Mesenchymal stem cell (in vitro differentiated cells and primary cell): ENCODE data around the gene SH3RF1.

Experiments used
- DNase-seq: peaks from one replicate; pipeline ENCODE4 v3.0.0-alpha.2; 2013
- H2AFZ ChIP-seq: one replicate; pipeline ENCODE4 v1.6.1; 2013; ENCODE audit warnings: low read depth, mild to moderate bottlenecking, control low read depth, inconsistent platforms, low read length, moderate library complexity
- H2AK5ac ChIP-seq: 2 replicates; pipeline ENCODE4 v1.6.1; 2013; ENCODE audit warnings: low read length, moderate library complexity, mild to moderate bottlenecking, inconsistent platforms; ENCODE audit not compliant: severe bottlenecking
- H2BK120ac ChIP-seq: one replicate; pipeline ENCODE4 v1.6.1; 2013; ENCODE audit warnings: low read depth, mild to moderate bottlenecking, inconsistent platforms, low read length, moderate library complexity
- H2BK12ac ChIP-seq, 2 experiments: one replicate each; pipeline ENCODE4 v1.6.1; 2013; ENCODE audit warnings: inconsistent platforms in 2 of 2, low read length in 2 of 2, mild to moderate bottlenecking in 2 of 2, moderate library complexity in 2 of 2, control low read depth in 1 of 2
- H2BK15ac ChIP-seq: one replicate; pipeline ENCODE4 v1.6.1; 2013; ENCODE audit warnings: mild to moderate bottlenecking, low read depth, inconsistent platforms; ENCODE audit not compliant: poor library complexity, severe bottlenecking
- H2BK5ac ChIP-seq: 2 replicates; pipeline ENCODE4 v1.6.1; 2013; ENCODE audit warnings: low read depth, mild to moderate bottlenecking, low read length, control low read depth, inconsistent platforms; ENCODE audit not compliant: poor library complexity, severe bottlenecking
- H3K14ac ChIP-seq, 2 experiments: one replicate each; pipeline ENCODE4 v1.6.1; 2013; ENCODE audit warnings: inconsistent platforms in 2 of 2, low read length in 2 of 2, control low read depth in 1 of 2, mild to moderate bottlenecking in 1 of 2, moderate library complexity in 1 of 2
- H3K18ac ChIP-seq, 2 experiments: one replicate each; pipeline ENCODE4 v1.6.1; 2013; ENCODE audit warnings: inconsistent platforms in 2 of 2, low read length in 2 of 2, control low read depth in 1 of 2, low read depth in 1 of 2, mild to moderate bottlenecking in 1 of 2
- H3K23ac ChIP-seq, 2 experiments: one replicate each; pipeline ENCODE4 v1.6.1; 2013; ENCODE audit warnings: inconsistent platforms in 2 of 2, low read length in 2 of 2, mild to moderate bottlenecking in 2 of 2, moderate library complexity in 2 of 2, control low read depth in 1 of 2
- H3K27ac ChIP-seq: 2 replicates; pipeline ENCODE4 v1.5.1; 2013; ENCODE audit warnings: mild to moderate bottlenecking, moderate library complexity, low read length, control low read depth, inconsistent platforms; ENCODE audit not compliant: poor library complexity, severe bottlenecking
- H3K27me3 ChIP-seq, 2 experiments: 2 replicates each; pipeline versions ENCODE4 v1.6.1 to v1.7.0; 2013; ENCODE audit warnings: low read length in 2 of 2, mild to moderate bottlenecking in 2 of 2, moderate library complexity in 2 of 2, control low read depth in 1 of 2, inconsistent platforms in 1 of 2; ENCODE audit not compliant: control insufficient read depth in 1 of 2, insufficient read depth in 1 of 2
- H3K36me3 ChIP-seq, 2 experiments: 2 replicates each; pipeline versions ENCODE4 v1.6.1 to v1.7.0; 2013; ENCODE audit warnings: low read length in 2 of 2, control low read depth in 1 of 2, inconsistent platforms in 1 of 2, low read depth in 1 of 2, mild to moderate bottlenecking in 1 of 2; ENCODE audit not compliant: insufficient read depth in 2 of 2, control insufficient read depth in 1 of 2
- H3K4ac ChIP-seq, 2 experiments: one replicate each; pipeline ENCODE4 v1.6.1; 2013; ENCODE audit warnings: inconsistent platforms in 2 of 2, low read length in 2 of 2, mild to moderate bottlenecking in 2 of 2, moderate library complexity in 2 of 2, control low read depth in 1 of 2, low read depth in 1 of 2
- H3K4me1 ChIP-seq: 2 replicates; pipeline ENCODE4 v1.6.1; 2013; ENCODE audit warnings: low read depth, low read length, control low read depth; ENCODE audit not compliant: control insufficient read depth, insufficient read depth
- H3K4me2 ChIP-seq: 2 replicates; pipeline ENCODE4 v1.6.1; 2013; ENCODE audit warnings: low read length, mild to moderate bottlenecking, inconsistent platforms; ENCODE audit not compliant: poor library complexity, severe bottlenecking
- H3K4me3 ChIP-seq, 2 experiments: 2 replicates each; pipeline versions ENCODE4 v1.5.1 to v1.7.0; 2013; ENCODE audit warnings: low read length in 2 of 2, mild to moderate bottlenecking in 2 of 2, control low read depth in 1 of 2, low read depth in 1 of 2; ENCODE audit not compliant: insufficient read depth in 1 of 2
- H3K79me1 ChIP-seq: replicated peaks from 2 replicates; pipeline ENCODE4 v1.6.1; 2013; ENCODE audit warnings: mild to moderate bottlenecking, control low read depth, low read length, inconsistent platforms; ENCODE audit not compliant: poor library complexity, severe bottlenecking
- H3K9ac ChIP-seq: 2 replicates; pipeline ENCODE4 v1.7.0; 2013; ENCODE audit warnings: mild to moderate bottlenecking, low read length, moderate library complexity
- H3K9me3 ChIP-seq: 2 replicates; pipeline ENCODE4 v1.7.0; 2013; ENCODE audit warnings: mild to moderate bottlenecking, low read length; ENCODE audit not compliant: control insufficient read depth
- H4K8ac ChIP-seq: one replicate; pipeline ENCODE4 v1.6.1; 2013; ENCODE audit warnings: inconsistent platforms, mild to moderate bottlenecking, low read length, moderate library complexity
- H4K91ac ChIP-seq: one replicate; pipeline ENCODE4 v1.6.1; 2013; ENCODE audit warnings: mild to moderate bottlenecking, low read length, inconsistent platforms
- WGBS: methylation state at CpG from one replicate; pipeline ENCODE4 v1.1.7; 2013; ENCODE audit warnings: mixed read lengths; 5-methylcytosine and 5-hydroxymethylcytosine counted together

The SH3RF1 gene

GRCh38 chr4:169133932-169134331 is 136.8 kb downstream of the SH3RF1 start:
- Histone ChIP-seq H3K18ac (peak overlapping the region in 1 of 2 experiments; percentile 44), H3K9me3 (no peaks in the 10 kb centered on the region), H2AK5ac (no peak overlapping the region), H2BK15ac (no peak overlapping the region), H3K23ac (no peak overlapping the region), H3K4me2 (no peak overlapping the region), H3K14ac (no peak overlapping the region), H3K4ac (no peak overlapping the region), H2BK120ac (no peak overlapping the region), H4K91ac (no peak overlapping the region), H2BK5ac (no peak overlapping the region), H3K9ac (no peak overlapping the region), H3K27ac (no peak overlapping the region), H3K36me3 (peaks cover 12 to 82% of the 10 kb centered on the region in 2 experiments), H3K4me1 (no peaks in the 10 kb centered on the region), H3K27me3 (no peaks in the 10 kb centered on the region), H2AFZ (no peak overlapping the region), H3K79me1 (peaks cover 23% of the 10 kb centered on the region), H4K8ac (no peak overlapping the region), H2BK12ac (no peak overlapping the region), H3K4me3 (no peak overlapping the region)
- WGBS = 88% methylated on average over 2 of the region's 3 CpGs
- no peak for DNase-seq

- Histone ChIP-seq H3K18ac (no peak overlapping the region), H2AFZ (no peak overlapping the region), H3K36me3 (peaks cover 12 to 86% of the 10 kb centered on the region in 2 experiments), H4K91ac (no peak overlapping the region), H3K4ac (no peak overlapping the region), H3K9ac (no peak overlapping the region), H3K27ac (no peak overlapping the region), H3K23ac (no peak overlapping the region), H2BK120ac (no peak overlapping the region), H2BK12ac (no peak overlapping the region), H3K9me3 (no peaks in the 10 kb centered on the region), H2AK5ac (no peak overlapping the region), H2BK15ac (no peak overlapping the region), H3K79me1 (peaks cover 19% of the 10 kb centered on the region), H4K8ac (no peak overlapping the region), H3K27me3 (no peaks in the 10 kb centered on the region), H3K14ac (no peak overlapping the region), H3K4me3 (no peak overlapping the region), H2BK5ac (no peak overlapping the region), H3K4me1 (no peaks in the 10 kb centered on the region), H3K4me2 (no peak overlapping the region)
- DNase-seq = no peak
- WGBS = 100% methylated on average over 2 of the region's 3 CpGs
These were observed 138.0 kb downstream of the SH3RF1 start for GRCh38 chr4:169132561-169133305.

GRCh38 chr4:169131556-169132208 is 139.1 kb downstream of the SH3RF1 start:
- no peak overlapping the region for H3K23ac ChIP-seq
- H3K4ac ChIP-seq = no peak overlapping the region
- H3K36me3 ChIP-seq = peaks cover 12 to 96% of the 10 kb centered on the region in 2 experiments
- H4K91ac ChIP-seq = no peak overlapping the region
- no peak for DNase-seq
- 95% methylated on average over 9 of the region's 9 CpGs for WGBS
- H2BK5ac ChIP-seq = no peak overlapping the region
- no peak overlapping the region for H3K9ac ChIP-seq
- H3K27ac ChIP-seq = no peak overlapping the region
- no peak overlapping the region for H2AK5ac ChIP-seq
- H3K9me3 ChIP-seq = no peaks in the 10 kb centered on the region
- H2AFZ ChIP-seq = no peak overlapping the region
- no peak overlapping the region for H2BK12ac ChIP-seq
- peaks cover 19% of the 10 kb centered on the region for H3K79me1 ChIP-seq
- H3K4me1 ChIP-seq = no peaks in the 10 kb centered on the region
- no peak overlapping the region for H3K14ac ChIP-seq
- H3K4me2 ChIP-seq = no peak overlapping the region
- H3K18ac ChIP-seq = no peak overlapping the region
- no peak overlapping the region for H2BK15ac ChIP-seq
- H3K4me3 ChIP-seq = no peak overlapping the region
- H4K8ac ChIP-seq = no peak overlapping the region
- no peak overlapping the region for H2BK120ac ChIP-seq
- no peaks in the 10 kb centered on the region for H3K27me3 ChIP-seq

- WGBS = 94% methylated on average over 1 of the region's 3 CpGs
These were observed 141.9 kb downstream of the SH3RF1 start for GRCh38 chr4:169128902-169129301.

More at GRCh38 chr4:169128902-169129301, 141.9 kb downstream of the SH3RF1 start:
- Histone ChIP-seq H2AFZ (no peak overlapping the region), H3K27me3 (no peaks in the 10 kb centered on the region), H3K23ac (no peak overlapping the region), H2BK120ac (no peak overlapping the region), H3K4ac (no peak overlapping the region), H3K9me3 (no peaks in the 10 kb centered on the region), H4K91ac (no peak overlapping the region), H3K9ac (no peak overlapping the region), H2BK15ac (no peak overlapping the region), H2BK12ac (no peak overlapping the region), H3K79me1 (peaks cover 20% of the 10 kb centered on the region), H3K4me3 (no peak overlapping the region), H3K18ac (no peak overlapping the region), H3K14ac (no peak overlapping the region), H3K4me2 (no peak overlapping the region), H2BK5ac (no peak overlapping the region), H3K36me3 (peaks cover 11 to 95% of the 10 kb centered on the region in 2 experiments), H4K8ac (no peak overlapping the region), H3K27ac (no peak overlapping the region), H2AK5ac (no peak overlapping the region), H3K4me1 (peaks cover 1% of the 10 kb centered on the region)
- DNase-seq = no peak
